Psoas muscle (tissue), 8 donors: ENCODE results near the gene BRF1. TPM values are rescaled to one million over a fixed set of nuclear protein-coding genes. Genes with fewer than 3 reads are reported as not detected.

Source experiments
- ATAC-seq, 4 donors: fragments of 200-7000 bp; cut with Tn5 transposase; one replicate each; pipeline ENCODE4 v1.9.1; 2020; ENCODE audit warnings: moderate library complexity in 3 of 4, mild to moderate bottlenecking in 2 of 4
- DNase-seq, 2 donors: peaks; one replicate each; pipeline ENCODE4 v3.0.0-alpha.2; 2020
- H3K27ac ChIP-seq: fragments of 200-600 bp; one replicate; pipeline ENCODE4 v1.8.0; 2022
- H3K27me3 ChIP-seq, 3 donors: fragments of 200-600 bp in 1 of 3; one replicate each; pipeline versions ENCODE4 v1.6.1 to v1.8.0; 2013 to 2022; ENCODE audit warnings: low read length in 2 of 3, mild to moderate bottlenecking in 2 of 3, moderate library complexity in 1 of 3; ENCODE audit not compliant: insufficient read depth in 3 of 3
- H3K36me3 ChIP-seq, 2 donors: fragments of 200-600 bp in 1 of 2; one replicate each; pipeline versions ENCODE4 v1.6.1 to v1.8.0; 2013 to 2022; ENCODE audit warnings: low read depth in 1 of 2, mild to moderate bottlenecking in 1 of 2, moderate library complexity in 1 of 2; ENCODE audit not compliant: insufficient read depth in 1 of 2
- H3K4me1 ChIP-seq: fragments of 200-600 bp; one replicate; pipeline ENCODE4 v1.8.0; 2022
- H3K4me3 ChIP-seq: fragments of 200-600 bp; one replicate; pipeline ENCODE4 v1.8.0; 2022; ENCODE audit warnings: mild to moderate bottlenecking
- H3K9me3 ChIP-seq: fragments of 200-600 bp; one replicate; pipeline ENCODE4 v1.8.0; 2022
- CTCF ChIP-seq: fragments of 200-600 bp; IDR thresholded peaks from one replicate; pipeline ENCODE4 v1.8.0; 2022; ENCODE audit warnings: antibody characterized with exemption
- WGBS, 3 donors: extraction: QIAGEN DNeasy Blood & Tissue Kit; methylation state at CpG; one replicate each; pipeline versions ENCODE4 v1.1.6 to v1.1.7; 2013; 5-methylcytosine and 5-hydroxymethylcytosine counted together
- intact Hi-C, 2 donors: fragments of 100-400 bp; cut with DNase I; formaldehyde crosslinking; loops; one replicate each; pipeline versions ENCODE4 v1.11.0 to v1.14.2; 2022
- polyA plus RNA-seq, 3 donors: library from polyadenylated mRNA; stranded (reverse); fragments of 200-250 nt; gene quantifications; one replicate each; pipeline ENCODE4 v1.2.3, GENCODE V29; 2013
- total RNA-seq, 4 donors: library from RNA; stranded (reverse); fragmentation: NEBNext Ultra II Directional in 2 of 4; extraction: Animal tissue kit (Norgen Biotek cat#: 25700) in 2 of 4; gene quantifications; one replicate each; pipeline versions ENCODE4 v1.2.1 to v1.2.4, GENCODE V29; 2021 to 2023
- donor health status: healthy with polysubstance abuse.
- donor health status: DM: no; HTN: no; CAD: no; lungs with moderate emphysema.
- donor health status: Bipolar disorder and iron deficiency.
- donor health status: healthy.
- donor health status: DM: yes; HTN: yes; CAD: no.
- donor health status: DM: no; HTN: no; CAD: no.
- donor health status: DM: no; HTN: no; CAD: no.
- donor health status: DM: yes; HTN: yes; CAD: no.

Gene BRF1
- total and polyA plus RNA-seq, 7 donors: 12.9 to 26.2 (median 17.1) TPM

DNA sequence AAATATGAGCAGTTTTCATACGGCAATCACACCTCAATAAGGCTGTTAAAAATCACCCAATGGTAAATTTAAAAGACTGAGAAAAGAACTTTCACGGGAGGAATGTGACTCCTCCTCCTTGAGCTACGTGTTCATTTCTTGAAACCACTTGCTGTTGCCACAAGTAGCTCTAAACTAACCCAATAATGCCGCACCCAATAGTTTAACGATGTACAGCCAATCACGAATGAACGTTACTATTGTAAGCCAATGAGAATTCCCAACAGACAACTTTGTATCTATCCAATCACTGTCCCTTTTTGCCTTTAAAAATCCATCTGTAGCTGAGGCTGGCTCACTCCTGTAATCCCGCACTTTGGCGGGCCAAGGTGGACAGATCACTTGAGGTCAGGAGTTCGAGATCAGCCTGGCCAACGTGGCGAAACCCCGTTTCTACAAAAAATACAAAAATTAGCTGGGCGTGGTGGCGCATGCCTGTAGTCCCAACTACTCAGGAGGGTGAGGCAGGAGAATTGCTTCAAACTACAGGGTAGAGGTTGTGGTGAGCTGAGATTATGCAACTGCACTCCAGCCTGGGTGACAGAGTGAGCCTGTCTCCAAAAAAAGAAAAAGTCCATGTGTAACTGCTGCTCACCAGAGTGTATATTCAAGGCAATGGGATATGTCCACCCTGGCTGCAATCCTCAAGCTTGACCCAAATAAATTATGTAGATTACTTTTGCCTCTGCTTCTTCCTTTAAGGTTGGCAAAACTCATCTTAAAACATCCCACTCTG is 76.8 kb downstream of the BRF1 start:
- no peak for TF ChIP-seq CTCF
- DNase-seq (no peak), ATAC-seq (peak; percentile 52 to 81 (median 80))
- H3K9me3 ChIP-seq: no peaks in the 10 kb centered on the region
- no peaks in the 10 kb centered on the region for H3K27me3 ChIP-seq
- H3K4me3 ChIP-seq: no peak overlapping the region
- H3K36me3 ChIP-seq: peaks cover 0 to 81% of the 10 kb centered on the region in 2 donors
- no peaks in the 10 kb centered on the region for H3K4me1 ChIP-seq
- peak overlapping the region; percentile 46 for H3K27ac ChIP-seq
- WGBS, 3 donors: 91 to 95% (median 93%) methylated on average over 15 of the region's 15 CpGs
- intact Hi-C loops: no loop called here

GRCh38 chr14:105223260-105223659 is 77.5 kb downstream of the BRF1 start:
- TF ChIP-seq CTCF: no peak
- H3K9me3 ChIP-seq: no peaks in the 10 kb centered on the region
- peaks cover 0 to 82% of the 10 kb centered on the region in 2 donors for H3K36me3 ChIP-seq
- no peaks in the 10 kb centered on the region for H3K27me3 ChIP-seq
- intact Hi-C loops: no loop called here
- DNase-seq (no peak), ATAC-seq (no peak)
- H3K4me3 ChIP-seq: no peak overlapping the region
- H3K27ac ChIP-seq: no peak overlapping the region
- WGBS, 3 donors: 94 to 96% (median 94%) methylated on average over 16 of the region's 16 CpGs
- no peaks in the 10 kb centered on the region for H3K4me1 ChIP-seq

DNA sequence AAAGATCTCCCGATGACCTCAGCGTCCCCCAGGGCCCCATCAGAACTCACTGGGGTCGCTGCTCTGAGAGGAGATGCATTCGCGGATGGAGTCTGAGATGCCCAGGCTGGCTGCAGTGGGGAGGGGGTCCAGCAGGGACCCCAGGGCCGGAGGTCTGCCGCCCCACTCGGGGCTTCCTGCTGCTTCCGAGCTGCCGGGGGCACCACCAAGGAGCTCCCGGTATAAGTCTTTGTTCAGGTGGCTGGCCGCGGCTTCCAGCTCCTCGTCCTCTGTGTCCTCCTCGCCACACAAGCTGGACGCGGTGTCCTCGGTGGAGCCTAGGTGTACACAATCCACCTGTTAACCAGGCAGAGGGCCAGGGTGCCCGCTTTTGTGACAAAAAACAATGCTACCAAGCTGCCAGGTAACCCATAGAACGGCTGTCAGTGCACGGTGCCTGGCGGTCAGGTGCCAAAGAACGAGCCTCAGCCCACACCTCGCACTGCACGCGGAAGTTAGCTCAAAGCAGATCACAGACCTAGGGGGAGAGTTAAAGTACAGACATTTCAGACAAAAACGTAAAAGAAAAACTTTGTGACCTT is 79.1 kb downstream of the BRF1 start:
- intact Hi-C loops: no loop called here
- Histone ChIP-seq H3K4me1 (no peaks in the 10 kb centered on the region), H3K27ac (no peak overlapping the region), H3K27me3 (no peaks in the 10 kb centered on the region), H3K4me3 (no peak overlapping the region), H3K36me3 (peaks cover 0 to 83% of the 10 kb centered on the region in 2 donors), H3K9me3 (no peaks in the 10 kb centered on the region)
- DNase-seq (no peak), ATAC-seq (no peak)
- no peak for TF ChIP-seq CTCF
- WGBS, 3 donors: 94 to 96% (median 95%) methylated on average over 27 of the region's 27 CpGs

DNA sequence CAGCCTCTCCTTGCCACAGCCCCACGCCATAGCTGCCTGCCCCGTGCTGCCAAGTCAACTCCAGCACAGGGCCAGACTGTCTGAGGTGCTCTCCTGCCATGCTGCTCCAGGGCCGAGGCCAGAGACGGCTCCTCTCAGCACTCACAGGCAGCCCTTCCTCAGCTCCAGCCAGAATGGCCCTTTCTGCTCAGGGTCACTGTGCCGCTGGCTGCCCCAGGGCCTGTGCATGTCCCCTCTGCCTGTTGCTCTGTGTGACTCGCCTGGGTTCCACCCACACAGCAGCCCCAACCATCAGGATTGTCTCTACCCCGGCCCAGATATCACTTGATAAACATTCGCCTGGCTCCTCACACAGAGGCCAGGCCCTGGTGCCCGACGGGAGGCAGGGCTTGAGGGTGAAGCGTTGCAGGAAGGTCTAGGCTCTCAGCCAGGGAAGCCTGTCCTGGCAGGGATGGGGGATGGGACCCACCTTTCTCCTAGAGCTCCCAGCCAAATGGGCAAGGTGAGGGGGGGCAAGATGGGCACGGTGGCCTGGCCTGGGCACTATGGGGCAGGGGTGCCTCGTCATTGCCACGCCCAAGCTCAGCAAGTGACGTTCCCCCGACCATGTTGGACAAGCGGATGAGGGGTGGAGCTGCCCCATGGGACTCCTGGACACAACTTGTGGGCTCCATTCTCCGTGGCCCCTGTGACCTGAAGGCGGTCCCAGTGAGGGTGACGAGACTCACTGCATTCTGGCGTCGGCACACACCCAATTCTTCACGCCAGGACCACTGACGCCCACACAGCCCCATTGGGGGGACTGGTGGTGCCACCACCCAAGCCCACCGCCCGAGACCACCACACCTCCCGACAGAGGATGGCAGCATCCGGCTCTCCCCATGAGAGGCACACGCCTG is 79.9 kb downstream of the BRF1 start:
- Histone ChIP-seq H3K9me3 (no peaks in the 10 kb centered on the region), H3K4me1 (no peaks in the 10 kb centered on the region), H3K27ac (no peak overlapping the region), H3K4me3 (no peak overlapping the region), H3K27me3 (no peaks in the 10 kb centered on the region), H3K36me3 (peaks cover 0 to 76% of the 10 kb centered on the region in 2 donors)
- 85 to 91% (median 87%) methylated on average over 27 to 29 of the region's 29 CpGs for WGBS, 3 donors
- ATAC-seq: peak in 1 of 4 donors; percentile 7
- DNase-seq: peak in 1 of 2 donors; percentile 11
- TF ChIP-seq CTCF: no peak
- intact Hi-C loops: no loop called here
